HG02943 (cell line): ENCODE data around the gene CCM2L.

Experiments
- ATAC-seq: cut with Tn5 transposase; IDR thresholded peaks from one replicate; pipeline ENCODE4 v1.9.1; 2021; ENCODE audit warnings: mild to moderate bottlenecking, low read depth, moderate library complexity; ENCODE audit not compliant: unreplicated experiment

CCM2L gene

DNA sequence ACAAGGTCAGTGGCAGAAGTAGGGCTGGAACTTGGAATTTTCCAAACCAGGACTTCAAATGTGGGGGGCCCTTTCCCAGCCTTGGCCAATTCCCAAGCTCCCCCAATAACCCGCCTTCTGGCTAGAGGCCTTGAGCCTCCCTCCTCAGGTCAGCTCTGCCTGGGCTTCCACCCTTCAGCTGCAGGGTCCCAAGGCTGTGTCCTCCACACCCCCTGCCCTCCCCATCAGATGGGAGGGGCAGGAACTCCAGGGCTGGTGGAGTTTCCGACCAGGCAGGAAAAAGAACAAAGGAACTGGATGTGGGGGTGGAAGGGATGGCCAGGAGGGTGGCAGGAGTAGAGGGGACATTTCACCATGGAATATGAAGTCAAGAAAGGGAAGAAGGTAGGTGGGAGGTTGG lies at the start of gene CCM2L:
Gene CCM2L (plus strand): TSS at position 338 of the 400 bp plus-strand sequence. CDS start 17 bp downstream, at position 355.
- ATAC-seq: no peak

DNA sequence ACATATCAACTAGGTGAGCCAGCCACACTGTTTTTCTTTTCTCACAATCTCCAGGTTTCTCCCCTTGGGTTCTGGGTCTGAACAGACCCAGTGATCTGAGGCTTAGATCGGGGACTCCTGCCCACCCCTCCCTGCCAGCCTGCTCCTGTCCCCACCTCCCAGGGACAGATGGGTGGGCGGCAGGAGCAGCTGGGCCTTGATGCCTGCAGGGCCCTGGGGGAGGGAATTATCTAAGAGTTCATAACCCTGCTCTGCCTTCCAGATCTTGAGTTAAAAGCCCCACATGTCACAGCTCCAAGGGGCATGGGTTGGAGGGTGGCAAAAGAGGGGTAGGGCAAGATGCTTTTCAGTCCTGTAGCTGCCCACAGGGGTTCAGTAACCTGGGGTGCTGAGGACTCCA lies 47.5 kb upstream of the CCM2L start:
- no peak for ATAC-seq

DNA sequence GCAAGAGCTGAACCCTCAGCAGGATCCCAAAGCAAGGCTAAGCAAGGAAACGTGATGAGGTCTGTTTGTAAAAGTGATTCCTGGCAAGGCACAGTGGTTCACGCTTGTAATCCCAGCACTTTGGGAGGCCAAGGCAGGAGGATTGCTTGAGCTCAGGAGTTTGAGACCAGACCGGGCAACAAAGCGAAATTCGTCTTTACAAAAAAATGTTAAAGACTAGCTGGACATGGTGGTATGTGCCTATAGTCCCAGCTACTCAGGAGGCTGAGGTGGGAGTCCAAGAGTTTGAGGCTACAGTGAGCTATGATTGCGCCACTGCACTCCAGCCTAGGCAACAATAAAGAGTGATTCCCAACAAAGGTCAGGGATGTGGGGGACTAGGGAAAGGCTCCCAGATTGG lies 46.3 kb upstream of the CCM2L start:
- ATAC-seq: no peak

DNA sequence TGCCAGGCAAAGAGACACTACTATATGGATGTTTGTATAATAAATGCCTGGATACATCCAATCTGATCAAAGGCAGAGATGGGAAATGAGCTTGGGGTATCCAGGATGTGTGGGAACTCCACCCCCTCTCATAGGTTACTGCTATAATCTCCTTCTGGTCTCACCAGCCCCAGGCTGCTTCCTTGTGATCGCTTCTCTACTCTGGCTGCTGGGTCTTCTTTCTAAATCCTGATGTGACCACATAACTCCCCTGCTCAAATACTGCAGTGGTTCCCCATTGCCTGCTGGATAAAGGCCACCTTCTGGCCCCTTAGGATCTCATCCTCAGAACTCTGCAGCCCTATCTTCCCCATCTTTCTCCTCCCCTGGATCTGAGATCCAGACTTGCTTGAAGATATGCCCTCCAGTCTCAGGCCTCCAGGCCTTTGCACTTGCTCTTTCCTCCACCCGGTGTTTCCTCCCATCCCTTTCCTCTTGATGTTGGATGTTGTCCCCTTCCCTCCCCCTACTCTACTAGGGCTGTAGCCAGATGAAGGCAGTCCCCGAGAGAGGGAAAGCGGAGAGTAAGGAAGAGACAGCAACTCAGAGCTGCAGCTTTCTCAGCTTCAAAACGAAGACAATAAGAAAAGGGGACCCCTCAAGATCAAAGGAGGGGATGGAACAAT lies 43.1 kb upstream of the CCM2L start:
- no peak for ATAC-seq

DNA sequence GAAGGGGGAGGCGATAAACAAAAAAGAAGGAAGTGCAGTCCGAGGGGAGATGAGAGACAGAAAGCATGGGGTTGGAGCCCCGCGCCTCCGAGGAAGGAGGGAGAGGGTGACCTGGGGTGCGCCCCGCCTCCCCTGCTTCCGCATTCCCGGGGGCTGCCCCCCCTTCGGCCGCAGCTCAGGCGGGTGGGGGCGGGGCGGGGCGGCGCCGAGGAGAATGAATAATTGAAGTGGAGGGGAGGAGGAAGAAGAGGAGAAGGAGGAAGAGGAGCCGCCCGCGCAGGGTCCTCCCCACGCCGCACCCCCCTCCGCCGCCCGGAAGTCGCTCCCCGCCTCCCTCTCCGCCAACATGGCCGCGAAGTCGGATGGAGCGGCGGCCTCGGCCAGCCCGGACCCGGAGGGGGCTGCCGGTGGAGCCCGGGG lies 42.4 kb upstream of the CCM2L start, which contains the start of gene XKR7:
Gene XKR7 (plus strand): TSS at position 322 of the 420 bp plus-strand sequence. CDS start 25 bp downstream, at position 347.
- no peak for ATAC-seq

DNA sequence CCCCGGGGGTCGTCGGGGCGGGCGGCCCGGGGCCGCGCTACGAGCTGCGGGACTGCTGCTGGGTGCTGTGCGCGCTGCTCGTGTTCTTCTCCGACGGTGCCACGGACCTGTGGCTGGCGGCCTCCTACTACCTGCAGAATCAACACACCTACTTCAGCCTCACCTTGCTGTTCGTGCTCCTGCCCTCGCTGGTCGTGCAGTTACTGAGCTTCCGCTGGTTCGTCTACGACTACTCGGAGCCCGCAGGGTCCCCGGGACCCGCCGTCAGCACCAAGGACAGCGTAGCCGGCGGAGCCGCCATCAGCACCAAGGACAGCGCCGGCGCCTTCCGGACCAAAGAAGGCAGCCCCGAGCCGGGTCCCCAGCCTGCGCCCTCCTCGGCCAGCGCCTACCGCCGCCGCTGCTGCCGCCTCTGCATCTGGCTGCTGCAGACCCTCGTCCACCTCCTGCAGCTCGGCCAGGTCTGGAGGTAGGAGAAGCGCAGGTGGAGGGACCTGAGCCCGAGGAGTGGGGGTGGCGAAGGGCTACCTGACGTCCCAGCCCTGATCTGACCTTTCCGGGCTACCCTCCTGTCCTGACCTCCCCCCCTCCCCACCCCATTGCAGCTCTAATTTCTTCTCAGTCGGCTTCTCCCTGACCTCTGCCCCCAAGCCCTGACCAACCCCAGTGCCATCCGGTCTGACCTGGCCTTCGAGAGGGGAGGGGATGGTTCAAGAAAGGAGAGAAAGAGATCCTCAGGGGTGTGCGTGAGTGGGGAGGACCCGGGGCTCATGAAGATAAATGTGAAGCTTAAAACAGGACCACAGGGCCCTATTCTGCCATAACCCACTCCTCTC lies 41.7 kb upstream of the CCM2L start:
- no peak for ATAC-seq

DNA sequence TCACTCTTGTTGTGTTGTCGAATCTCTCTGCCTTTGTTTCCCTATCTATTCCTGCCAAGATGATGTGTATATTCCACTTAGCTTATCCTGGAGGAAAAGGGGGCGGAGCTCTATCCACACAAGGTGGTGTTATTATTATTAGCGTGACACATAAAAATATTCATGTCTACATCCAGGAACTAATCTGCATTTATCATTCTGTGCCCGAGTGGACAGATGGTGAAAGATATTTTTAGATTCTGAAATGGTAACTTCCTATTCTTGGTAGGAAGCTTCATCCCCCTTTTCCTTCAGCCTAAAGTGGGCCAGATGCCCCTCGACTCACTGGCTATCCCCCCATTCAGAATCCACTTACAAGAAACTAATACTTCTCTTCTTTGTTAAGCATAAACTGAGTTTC lies 40.2 kb upstream of the CCM2L start:
- ATAC-seq: no peak

DNA sequence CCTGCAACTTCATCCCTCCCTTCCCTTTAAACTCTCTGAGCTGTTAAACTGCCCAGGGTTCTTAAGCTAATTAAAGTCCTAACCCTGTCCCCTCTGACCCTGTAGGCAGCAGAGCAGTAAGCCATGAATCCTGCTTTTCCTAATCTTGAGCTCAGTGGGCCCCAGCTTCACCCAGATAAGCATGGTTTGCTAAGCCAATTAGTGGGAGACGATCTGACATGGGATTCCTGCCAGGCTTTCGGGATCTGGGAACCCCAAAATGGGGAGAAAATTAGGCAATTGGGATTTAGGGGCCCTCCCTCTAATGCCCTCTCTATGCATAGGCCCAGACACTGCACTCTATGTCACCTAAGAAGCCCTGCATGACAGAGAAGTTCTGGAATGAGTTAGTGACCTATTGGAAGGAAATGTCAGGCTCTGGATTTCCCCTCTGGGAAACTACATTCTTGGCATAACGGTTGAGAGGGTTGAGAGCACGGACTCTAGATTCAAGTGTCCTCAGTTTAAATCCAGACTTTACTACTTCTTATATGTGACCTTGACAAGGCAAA lies 37.7 kb upstream of the CCM2L start:
- ATAC-seq: no peak

DNA sequence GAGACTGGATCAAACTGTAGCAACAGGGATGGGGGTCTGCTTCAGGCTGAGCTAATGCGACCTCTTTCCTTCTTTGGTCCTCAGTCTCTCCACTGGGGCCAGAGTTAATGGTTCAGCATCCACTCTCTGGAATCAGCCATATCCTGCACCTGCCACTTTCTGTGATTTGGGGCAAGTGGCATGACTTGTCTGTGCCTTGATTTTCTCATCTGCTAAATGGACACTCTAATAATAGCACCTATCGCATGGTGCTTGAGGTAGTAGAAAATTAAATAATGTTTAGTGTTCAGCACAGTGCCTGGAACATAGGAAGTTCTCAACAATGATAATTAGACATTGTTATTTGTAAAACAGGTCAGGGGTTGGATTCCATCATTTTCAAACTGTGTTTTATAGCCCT lies 35.9 kb upstream of the CCM2L start:
- ATAC-seq: no peak

DNA sequence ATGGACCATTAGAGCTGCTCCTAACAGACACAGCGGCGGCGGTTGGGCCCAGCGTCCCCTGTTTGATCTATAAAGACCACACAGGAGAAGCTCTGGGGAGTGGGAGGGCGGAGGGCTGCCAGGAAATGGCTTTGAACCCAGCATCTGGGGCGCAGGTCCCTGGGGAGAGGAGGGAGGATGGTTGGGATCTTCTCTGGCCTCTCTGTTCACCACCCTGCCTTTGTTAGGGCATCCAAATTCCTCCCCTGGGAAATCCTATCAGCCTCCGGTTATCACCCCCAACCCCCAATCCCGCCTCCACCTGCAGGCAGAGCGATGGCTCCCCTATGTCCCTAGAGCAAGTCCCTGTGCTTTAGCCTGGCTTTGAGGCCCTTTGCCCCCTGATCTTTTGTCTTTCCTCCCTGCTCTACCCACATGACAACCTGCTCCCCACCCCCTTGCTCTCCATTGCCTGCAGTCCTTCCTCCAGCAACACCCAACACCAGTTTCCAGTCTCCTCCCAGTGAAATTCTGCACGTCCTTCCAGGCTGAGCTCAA lies 35.2 kb upstream of the CCM2L start:
- ATAC-seq: no peak

DNA sequence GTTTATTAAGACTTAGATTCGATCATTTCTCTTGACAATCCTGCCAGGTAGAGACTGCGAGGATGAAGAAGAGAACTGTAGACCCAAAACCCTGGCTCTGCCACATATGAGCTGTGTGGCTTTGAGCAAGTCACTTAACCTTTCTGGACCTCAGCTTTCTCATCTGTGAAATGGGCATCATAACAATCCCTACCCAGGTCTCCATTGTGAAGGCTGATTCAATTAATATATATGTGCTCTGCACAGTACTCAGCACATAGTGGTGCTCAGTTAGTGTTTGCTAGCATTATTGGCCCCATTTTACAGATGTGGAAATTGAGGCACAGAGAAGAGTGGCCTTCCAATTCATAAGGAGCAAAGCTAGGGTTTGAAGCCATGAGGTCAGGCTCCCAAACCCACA lies 34.4 kb upstream of the CCM2L start:
- no peak for ATAC-seq

DNA sequence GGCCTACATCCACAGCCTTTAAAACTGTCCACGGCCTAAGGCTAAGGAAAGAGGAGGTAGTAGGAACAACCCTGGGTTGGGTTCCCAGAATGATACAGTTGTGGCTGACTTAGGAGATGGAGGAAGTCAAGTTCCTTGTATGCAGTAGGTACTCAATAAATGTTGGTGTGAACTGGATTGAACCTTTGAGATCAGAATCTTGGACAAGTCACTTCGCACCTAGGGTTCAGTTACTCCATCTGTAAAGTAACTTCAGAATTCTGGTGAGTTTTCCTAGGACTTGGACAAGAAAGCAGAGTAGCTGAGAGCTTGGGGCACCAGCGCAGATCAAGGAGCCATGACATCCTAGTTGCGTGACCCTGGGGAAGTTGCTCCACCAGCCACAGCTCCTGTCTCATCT lies 33.2 kb upstream of the CCM2L start:
- no peak for ATAC-seq

DNA sequence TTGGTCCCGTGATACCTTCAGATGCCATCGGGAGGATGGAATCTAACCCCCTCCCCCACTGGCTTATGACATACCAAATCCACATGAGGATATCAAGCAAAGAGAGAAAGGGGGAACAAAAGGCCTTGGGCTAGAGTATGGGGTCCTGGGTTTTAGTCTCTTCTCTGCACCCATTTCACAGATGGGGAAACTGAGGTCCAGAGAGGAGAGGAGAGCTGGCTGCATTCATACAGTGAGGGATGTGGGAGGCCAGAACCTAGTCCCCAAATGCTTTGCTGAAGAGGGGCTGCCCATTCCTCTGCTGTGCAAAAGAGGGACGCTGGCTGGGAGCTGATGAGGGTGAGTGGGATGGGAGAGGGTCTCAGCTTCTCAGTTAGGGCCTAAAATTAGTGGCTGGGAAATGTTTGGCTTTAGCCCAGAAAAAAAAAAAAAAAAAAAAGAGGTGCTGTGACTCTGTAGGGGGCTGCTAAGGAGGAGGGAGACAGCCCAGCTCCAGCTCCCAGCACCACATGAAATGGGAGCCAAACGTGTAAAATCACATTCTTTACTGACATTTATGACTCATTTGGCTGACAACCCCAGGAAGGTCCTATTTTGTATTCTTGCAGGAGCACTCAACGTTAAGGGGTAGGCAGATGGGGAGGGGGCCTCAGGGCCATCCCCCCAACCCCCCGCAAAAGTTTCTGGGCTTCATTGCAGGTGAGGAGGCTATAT lies 30.4 kb upstream of the CCM2L start:
- ATAC-seq: no peak

DNA sequence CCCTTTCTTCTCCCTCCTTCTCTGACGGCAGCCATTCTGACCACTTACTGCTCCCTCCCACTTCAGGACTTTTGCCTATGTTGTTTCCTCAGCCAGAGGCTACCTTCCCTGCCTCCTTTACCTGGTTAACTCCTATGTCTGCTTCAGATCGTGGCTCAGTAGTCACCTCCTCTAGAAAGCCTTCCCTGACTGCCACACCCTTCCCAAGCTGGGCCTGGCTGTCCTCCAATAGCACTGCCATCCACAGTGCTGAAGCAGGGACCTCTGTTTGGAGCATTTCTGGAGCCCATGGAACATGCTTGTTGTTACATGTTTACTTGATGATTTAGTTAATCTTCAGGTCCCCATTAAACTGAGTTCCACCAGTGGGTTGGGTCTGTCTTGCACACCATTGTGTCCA lies 28.5 kb upstream of the CCM2L start:
- ATAC-seq: no peak

DNA sequence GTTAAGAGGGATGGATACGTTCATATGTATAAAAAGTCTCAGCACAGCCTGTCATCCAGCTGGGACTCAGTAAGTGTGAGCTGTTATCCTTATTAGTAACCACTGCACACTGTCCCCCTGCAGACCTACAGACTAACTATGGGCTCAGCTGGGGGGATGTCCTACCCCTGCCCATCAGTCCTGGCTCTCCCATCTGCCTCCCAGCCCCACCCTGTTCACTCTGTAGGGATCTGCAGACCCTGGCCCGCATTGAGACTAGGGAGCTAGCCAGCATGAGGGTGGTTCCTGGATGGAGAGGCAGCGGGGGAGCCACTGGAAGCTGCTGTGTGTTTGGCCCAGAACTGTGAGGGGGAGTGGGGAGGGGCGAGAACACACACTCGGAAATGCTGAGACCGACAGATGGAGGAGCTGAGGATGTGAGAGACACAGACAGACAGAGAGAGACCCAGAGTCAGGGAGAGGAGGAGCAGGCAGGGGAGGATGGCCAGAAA lies 25.2 kb upstream of the CCM2L start:
- ATAC-seq: no peak

DNA sequence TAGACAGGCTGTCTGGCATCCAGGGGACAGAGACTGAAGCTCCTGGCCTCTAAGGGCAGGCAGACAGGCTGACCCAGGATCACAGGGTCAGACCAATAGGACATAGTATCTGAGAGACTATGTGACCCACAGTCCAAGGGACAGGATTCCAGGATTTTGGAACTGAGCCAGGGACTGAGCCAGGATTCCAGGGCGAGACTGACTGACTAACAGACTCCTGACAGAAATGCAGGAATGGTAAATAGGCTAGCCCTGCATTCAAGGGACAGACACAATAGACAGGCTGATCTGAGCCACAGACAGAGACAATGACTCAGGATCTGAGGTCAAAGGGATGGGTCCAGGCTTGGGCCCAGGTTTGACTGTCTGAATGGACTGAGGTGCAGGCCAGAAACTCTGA lies 22.5 kb upstream of the CCM2L start:
- no peak for ATAC-seq

DNA sequence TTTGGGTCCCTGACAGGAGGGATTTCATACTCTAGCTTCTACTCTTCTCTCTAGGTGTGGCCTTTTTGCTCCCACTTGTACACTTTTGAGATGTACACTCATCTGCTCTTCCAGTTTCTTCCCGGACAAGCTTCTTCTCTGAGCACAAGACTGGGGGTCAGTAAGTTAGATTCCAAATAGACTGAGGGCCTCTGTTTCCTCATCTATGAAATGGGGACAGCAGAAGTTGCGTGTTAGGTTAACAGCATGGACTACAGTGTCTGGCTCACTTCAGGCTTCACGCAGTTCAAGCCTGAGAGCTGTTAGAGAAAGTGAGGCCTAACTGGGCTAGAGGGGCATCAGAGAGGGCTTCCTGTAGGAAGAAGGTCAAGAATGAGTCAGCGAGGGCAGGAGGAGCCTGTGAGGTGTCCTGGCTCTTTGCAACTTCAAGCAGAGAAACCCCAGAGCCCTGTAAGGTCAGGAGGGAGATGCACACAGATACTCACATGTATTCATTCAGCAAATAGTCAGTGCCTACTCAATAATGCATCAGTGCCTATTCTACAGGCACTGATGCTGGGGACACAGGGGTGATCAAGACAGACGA lies 21.7 kb upstream of the CCM2L start:
- no peak for ATAC-seq

DNA sequence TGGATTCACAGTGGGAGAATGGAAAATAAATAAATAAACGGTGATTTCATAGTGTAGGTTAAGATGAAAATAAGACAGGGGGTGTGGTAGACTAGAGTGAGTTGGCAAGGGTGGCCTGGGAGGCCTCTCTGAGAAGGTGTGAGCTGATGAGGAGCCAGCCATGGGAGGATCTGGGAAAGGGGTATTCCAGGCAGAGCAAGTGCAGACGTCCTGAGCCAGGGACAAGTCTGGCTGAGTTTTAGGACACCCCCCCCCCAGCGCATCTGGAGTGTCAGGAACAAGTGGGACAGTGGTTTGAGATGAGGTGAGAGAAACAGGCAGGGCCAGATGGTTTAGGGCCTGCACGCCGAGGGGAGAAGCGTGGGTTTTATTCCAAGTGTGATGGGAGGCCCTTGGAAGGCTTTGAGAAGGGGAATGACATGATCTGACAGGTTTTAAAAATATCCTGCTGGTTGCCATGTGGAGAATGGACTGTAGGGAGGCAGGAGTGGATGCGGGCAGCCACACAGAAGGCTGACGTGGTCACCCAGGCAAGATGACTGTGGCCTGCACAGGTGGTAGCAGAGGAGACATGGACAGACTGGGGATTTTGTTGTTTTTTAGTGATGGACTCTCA lies 21.1 kb upstream of the CCM2L start:
- ATAC-seq: no peak

DNA sequence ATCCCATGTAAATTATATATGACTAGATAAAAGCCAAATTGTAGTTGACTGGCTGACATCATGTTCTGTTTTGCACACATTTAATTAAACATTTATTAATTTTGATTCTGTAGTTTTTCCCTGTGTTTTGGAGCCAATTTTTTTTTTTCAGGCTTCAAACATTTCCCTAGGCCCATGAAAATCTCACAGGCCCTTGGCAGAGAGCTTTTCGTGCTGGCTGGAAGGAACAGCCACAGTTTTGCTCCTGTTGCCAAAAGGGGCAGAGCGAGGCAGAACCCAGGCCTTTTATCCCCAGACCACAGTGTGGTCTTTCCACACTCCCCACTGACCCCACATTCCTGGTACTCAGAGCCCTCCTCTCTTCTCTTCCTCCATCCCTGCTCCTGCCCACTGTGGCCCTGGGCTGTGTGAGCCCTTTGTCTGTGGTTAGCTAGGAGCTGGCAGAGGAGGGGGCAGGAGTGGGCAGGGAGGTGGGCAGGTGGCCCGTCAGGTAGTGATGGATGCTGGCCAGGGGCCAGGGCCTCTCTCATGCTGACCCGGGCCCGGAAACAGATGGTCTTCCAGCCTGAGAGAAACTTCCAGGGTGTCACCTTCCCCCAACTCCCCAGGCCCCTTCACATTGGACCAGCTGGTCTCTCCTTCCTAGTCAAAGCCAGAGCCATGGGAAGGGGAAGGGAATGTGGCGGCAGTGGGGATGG lies 19.4 kb upstream of the CCM2L start:
- no peak for ATAC-seq
